Heart right ventricle (tissue), 16 donors: ENCODE data around the gene IL6ST. TPM values are rescaled to one million over a fixed set of nuclear protein-coding genes. Genes with fewer than 3 reads are reported as not detected.

Experiments
- ATAC-seq, 8 donors: fragments of 200-7000 bp; cut with Tn5 transposase; one replicate each; pipeline ENCODE4 v1.9.1; 2020; ENCODE audit warnings: mild to moderate bottlenecking in 8 of 8, moderate library complexity in 8 of 8, moderate number of reproducible peaks in 1 of 8
- DNase-seq, 2 donors: peaks; one replicate each; pipeline ENCODE4 v3.0.0-alpha.2; 2020
- H3K27ac ChIP-seq, 10 donors: fragments of 200-600 bp; sonication (generic) in 2 of 10; one replicate each; pipeline versions ENCODE4 v1.5.0 to v1.8.0; 2020 to 2022; ENCODE audit warnings: mild to moderate bottlenecking in 3 of 10
- H3K27me3 ChIP-seq, 7 donors: fragments of 200-600 bp; one replicate each; pipeline ENCODE4 v1.8.0; 2021 to 2022; ENCODE audit warnings: mild to moderate bottlenecking in 2 of 7
- H3K36me3 ChIP-seq, 9 donors: fragments of 200-600 bp; sonication (generic) in 1 of 9; one replicate each; pipeline versions ENCODE4 v1.5.0 to v1.8.0; 2020 to 2022; ENCODE audit warnings: mild to moderate bottlenecking in 2 of 9
- H3K4me1 ChIP-seq, 9 donors: fragments of 200-600 bp; sonication (generic) in 1 of 9; one replicate each; pipeline versions ENCODE4 v1.5.0 to v1.8.0; 2020 to 2022; ENCODE audit warnings: mild to moderate bottlenecking in 4 of 9
- H3K4me3 ChIP-seq, 10 donors: fragments of 200-600 bp; sonication (generic) in 2 of 10; one replicate each; pipeline versions ENCODE4 v1.5.0 to v1.8.0; 2020 to 2022; ENCODE audit warnings: mild to moderate bottlenecking in 7 of 10, moderate library complexity in 2 of 10
- H3K9me3 ChIP-seq, 11 donors: fragments of 200-600 bp in 10 of 11; sonication (generic) in 2 of 11; one replicate each; pipeline versions ENCODE4 v1.5.0 to v1.8.0; 2013 to 2022; ENCODE audit warnings: mild to moderate bottlenecking in 2 of 11, control low read depth in 1 of 11, moderate library complexity in 1 of 11
- CTCF ChIP-seq, 9 donors: fragments of 200-600 bp; sonication (generic) in 2 of 9; IDR thresholded peaks; one replicate each; pipeline versions ENCODE4 v1.5.0 to v1.8.0; 2021 to 2022; ENCODE audit warnings: antibody characterized with exemption in 9 of 9, mild to moderate bottlenecking in 5 of 9, moderate library complexity in 1 of 9
- WGBS, 2 donors: extraction: QIAGEN DNeasy Blood & Tissue Kit; methylation state at CpG; one replicate each; pipeline ENCODE4 v1.1.7; 2013; ENCODE audit warnings: inconsistent platforms in 1 of 2; 5-methylcytosine and 5-hydroxymethylcytosine counted together
- intact Hi-C, 10 donors: fragments of 100-400 bp; cut with DNase I; formaldehyde crosslinking; loops; one replicate each; pipeline versions ENCODE4 v1.11.1 to v1.14.2; 2022
- polyA plus RNA-seq, 2 donors: library from polyadenylated mRNA; stranded (reverse); fragments of 200-250 nt; gene quantifications; one replicate each; pipeline ENCODE4 v1.2.3, GENCODE V29; 2013
- total RNA-seq, 10 donors: library from RNA; stranded (reverse); fragmentation: NEBNext Ultra II Directional in 3 of 10; extraction: Animal tissue kit (Norgen Biotek cat#: 25700) in 3 of 10; gene quantifications; one replicate each; pipeline versions ENCODE4 v1.2.1 to v1.2.4, GENCODE V29; 2021 to 2023
- donor health status: Arrhythmogenic right ventricular cardiomyopathy.
- donor health status: ischemic (EF 13 %, LVEDD 7.1; RV severe dilation, severe dysfunction).
- donor health status: healthy with polysubstance abuse.
- donor health status: DM: no; HTN: yes; CAD: no.
- donor health status: DM: no; HTN: no; CAD: no.
- donor health status: ischemic (EF 25% LVEDD 6.9; RV normal size, moderate dysfunction).
- donor health status: ischemic (EF 25% LVEDD 5.7; RV mildly dilated, moderate dysfunction).
- donor health status: healthy.
- donor health status: DM: yes; HTN: yes; CAD: no.
- donor health status: Ischemic cardiomyopathy.
- donor health status: ischemic (EF 35%, LVEDD 5.7; RV mildly dilated, moderate dysfunction).
- donor health status: nonischemic (EF 11% LVEDD 7.7; RV severe dilation, severe dysfunction).
- donor health status: DM: yes; HTN: yes; CAD: no.
- donor health status: PGD.
- donor health status: ischemic (EF 29% LVEDD 5.4; RV normal size, mild dysfunction).
- donor health status: nonischemic (EF 23%, LVEDD 6.1; RV moderate dilation, normal function).

IL6ST gene
- total and polyA plus RNA-seq, 12 donors, result 23.7 to 190 (median 134) TPM

- Histone ChIP-seq H3K27ac (no peak overlapping the region), H3K4me3 (no peak overlapping the region), H3K4me1 (peaks cover 0 to 49% (median 42%) of the 10 kb centered on the region in 9 donors), H3K9me3 (no peaks in the 10 kb centered on the region), H3K27me3 (no peaks in the 10 kb centered on the region), H3K36me3 (peaks cover 0 to 95% (median 24%) of the 10 kb centered on the region in 9 donors)
- intact Hi-C loops, result loop anchor here in 2 of 10 donors (10.0 kb wide), 2 partner anchors 232 to 902 kb away; no protein-coding TSS in a partner anchor
- ATAC-seq (no peak), DNase-seq (no peak)
- TF ChIP-seq CTCF (IDR thresholded peaks at IDR 0.05), result no peak
- WGBS, 2 donors, result 82 to 89% methylated on average over 4 of the region's 4 CpGs
These were observed 21.5 kb downstream of the IL6ST start for GRCh38 chr5:55973296-55973695.

- Histone ChIP-seq H3K9me3 (no peaks in the 10 kb centered on the region), H3K4me3 (no peak overlapping the region), H3K36me3 (peaks cover 0 to 97% (median 17%) of the 10 kb centered on the region in 9 donors), H3K27ac (no peak overlapping the region), H3K27me3 (no peaks in the 10 kb centered on the region), H3K4me1 (peaks cover 0 to 46% (median 20%) of the 10 kb centered on the region in 9 donors)
- intact Hi-C loops, result loop anchor here in 2 of 10 donors (10.0 kb wide), 2 partner anchors 235 to 905 kb away; no protein-coding TSS in a partner anchor
- TF ChIP-seq CTCF (IDR thresholded peaks at IDR 0.05), result no peak
- 26 to 27% methylated on average over 1 of the region's 1 CpG for WGBS, 2 donors
- DNase-seq, result no peak
- ATAC-seq, result no peak
These were observed 24.8 kb downstream of the IL6ST start for GRCh38 chr5:55969956-55970355.

- Histone ChIP-seq H3K4me3 (no peak overlapping the region), H3K4me1 (peaks cover 0 to 34% (median 8%) of the 10 kb centered on the region in 9 donors), H3K27me3 (no peaks in the 10 kb centered on the region), H3K27ac (no peak overlapping the region), H3K36me3 (peaks cover 0 to 98% (median 30%) of the 10 kb centered on the region in 9 donors), H3K9me3 (no peaks in the 10 kb centered on the region)
- DNase-seq (no peak), ATAC-seq (no peak)
- intact Hi-C loops, result no loop called here
- no peak for TF ChIP-seq CTCF (IDR thresholded peaks at IDR 0.05)
These were observed 28.5 kb downstream of the IL6ST start for GRCh38 chr5:55966284-55966683.

GRCh38 chr5:55965525-55965924 lies 29.2 kb downstream of the IL6ST start:
- intact Hi-C loops, result no loop called here
- ATAC-seq, result no peak

More at GRCh38 chr5:55965525-55965924, 29.2 kb downstream of the IL6ST start:
- 60 to 73% methylated on average over 6 of the region's 6 CpGs for WGBS, 2 donors
- no peak for TF ChIP-seq CTCF (IDR thresholded peaks at IDR 0.05)
- DNase-seq, result no peak
- peaks cover 0 to 26% (median under 1%) of the 10 kb centered on the region in 9 donors for H3K4me1 ChIP-seq
- peaks cover 0 to 100% (median 38%) of the 10 kb centered on the region in 9 donors for H3K36me3 ChIP-seq
- no peak overlapping the region for H3K4me3 ChIP-seq
- H3K27ac ChIP-seq, result no peak overlapping the region
- no peaks in the 10 kb centered on the region for H3K27me3 ChIP-seq
- no peaks in the 10 kb centered on the region for H3K9me3 ChIP-seq
